HG03565 (cell line): ENCODE results near the gene LLGL2.

Source experiments
- ATAC-seq: cut with Tn5 transposase; IDR thresholded peaks from one replicate; pipeline ENCODE4 v1.9.1; 2021; ENCODE audit warnings: mild to moderate bottlenecking, moderate library complexity; ENCODE audit not compliant: unreplicated experiment

The LLGL2 gene

GRCh38 chr17:75505640-75506039 is 19.9 kb upstream of the LLGL2 start:
- ATAC-seq, result no peak

GRCh38 chr17:75506134-75506533 is 19.4 kb upstream of the LLGL2 start:
- ATAC-seq, result no peak

DNA sequence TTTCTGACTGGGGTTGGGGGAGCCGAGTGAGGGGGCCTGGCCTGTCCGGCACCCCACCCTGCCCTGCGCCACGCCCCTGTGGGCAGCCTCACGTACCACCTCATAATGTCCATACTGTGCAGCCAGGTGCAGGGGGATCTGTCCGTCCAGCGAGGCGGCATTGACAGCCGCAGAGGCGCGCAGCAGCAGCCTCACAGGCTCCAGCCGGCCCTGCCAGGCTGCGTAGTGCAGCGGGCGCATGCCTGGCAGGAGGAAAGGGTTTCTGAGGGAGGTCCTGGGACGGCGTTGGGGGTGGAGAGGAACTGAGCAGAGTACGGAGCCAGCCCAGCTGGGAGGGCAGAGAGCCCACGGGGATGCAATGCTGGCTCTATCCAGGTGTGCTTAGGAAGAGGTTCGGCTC is 18.6 kb upstream of the LLGL2 start:
- ATAC-seq, result no peak

DNA sequence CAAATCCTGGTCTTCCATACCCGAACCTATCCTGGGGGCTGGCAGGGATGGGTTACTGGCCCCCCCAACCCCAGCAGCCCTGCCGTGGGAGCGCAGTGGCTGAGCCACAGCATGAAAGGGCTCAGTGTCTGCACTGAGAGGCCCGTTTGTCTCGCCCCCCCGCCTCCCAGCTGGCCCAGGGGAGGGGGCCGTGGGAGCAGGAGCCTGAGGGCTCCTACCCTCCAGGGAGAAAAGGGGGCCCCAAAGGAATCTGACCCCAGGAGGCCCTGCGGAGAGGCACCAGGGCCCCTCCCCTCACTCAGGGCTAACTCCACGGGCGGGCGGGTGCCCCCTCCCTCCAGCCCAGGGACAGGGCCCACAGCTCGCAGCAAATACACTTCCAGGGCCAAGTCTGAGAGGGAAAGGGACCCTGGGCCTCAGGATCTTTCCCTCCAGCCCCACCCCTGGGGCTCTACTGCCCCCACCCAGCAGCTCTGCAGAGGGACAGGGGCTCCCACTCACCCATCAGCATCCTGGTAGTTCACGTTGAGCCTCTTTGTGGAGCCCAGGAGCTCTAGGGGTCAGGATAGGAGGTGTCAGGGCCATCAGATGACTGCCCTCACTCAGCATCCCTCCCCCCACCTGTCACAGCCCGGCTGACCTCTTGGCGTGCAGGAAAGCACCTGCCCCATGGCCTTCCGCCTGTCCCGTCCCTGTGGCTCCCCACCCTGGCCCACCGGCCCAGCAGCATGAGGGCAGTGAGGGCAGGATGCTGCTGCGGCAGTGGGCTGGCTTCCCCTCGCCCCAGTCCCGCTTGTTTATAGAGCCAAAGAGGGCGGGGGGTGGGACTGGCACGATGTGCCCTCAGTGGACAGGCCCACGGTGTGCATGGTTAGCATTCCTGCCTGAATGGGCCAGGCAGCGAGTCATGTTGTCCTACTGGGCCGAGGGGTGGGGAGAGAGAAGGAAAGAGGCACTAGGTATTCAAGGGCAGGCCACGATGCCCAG is 17.5 kb upstream of the LLGL2 start:
- no peak for ATAC-seq

DNA sequence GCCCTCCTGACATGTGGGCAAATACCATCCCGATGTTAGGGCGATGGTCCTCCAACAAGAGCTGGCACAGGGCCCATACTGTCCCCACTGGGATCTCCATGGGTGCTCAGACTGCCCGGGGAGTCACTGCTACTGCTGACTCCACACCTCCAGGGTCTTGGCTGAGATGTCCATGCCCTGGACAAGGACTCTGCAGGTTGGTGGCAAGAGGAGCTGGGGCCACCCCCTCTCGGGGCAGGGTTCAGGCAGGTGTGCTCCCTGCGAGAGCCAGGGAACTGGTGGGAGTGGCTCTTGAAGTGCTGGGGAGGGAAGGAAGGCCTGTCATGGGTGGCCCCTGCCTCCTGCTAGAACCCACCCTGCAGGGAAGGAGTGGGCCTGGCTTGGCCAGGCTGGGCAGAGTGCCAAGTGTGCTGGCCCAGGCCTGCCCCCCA is 16.6 kb upstream of the LLGL2 start:
- no peak for ATAC-seq

DNA sequence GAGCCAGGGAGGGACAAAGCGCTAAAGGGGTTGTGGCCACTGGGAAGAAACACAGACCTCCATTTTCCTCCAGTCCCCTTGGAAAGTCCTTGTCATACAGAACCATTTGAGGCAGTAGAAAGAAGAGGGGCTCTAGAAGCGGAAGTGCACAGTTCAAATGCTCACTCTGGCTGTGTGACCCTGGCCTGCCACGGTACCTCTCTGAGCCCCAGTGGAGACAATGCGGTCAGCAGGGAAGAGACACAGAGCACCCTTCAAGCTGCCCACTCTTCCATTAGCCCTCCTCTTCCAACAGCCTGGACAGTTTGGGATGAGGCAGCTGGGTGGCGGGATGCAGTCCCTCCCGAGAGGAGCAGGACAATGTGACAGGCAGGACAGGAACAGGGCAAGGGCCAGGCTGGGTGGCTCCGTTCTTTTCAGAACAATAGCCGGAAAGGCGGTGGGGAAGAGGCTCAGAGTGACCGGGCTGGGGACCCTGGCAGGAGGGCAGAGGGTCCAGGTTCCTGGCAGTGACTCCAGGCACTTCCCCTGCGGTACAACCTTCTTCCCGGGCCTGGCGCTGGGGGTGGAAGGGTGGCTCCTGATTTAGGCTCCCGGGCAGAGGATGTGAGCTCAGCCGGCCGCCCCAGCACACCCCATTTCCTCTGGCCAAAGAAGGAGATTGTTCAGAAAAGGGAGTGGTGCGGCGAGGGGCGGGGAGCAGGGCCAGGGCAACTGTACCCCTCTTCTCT is 15.8 kb upstream of the LLGL2 start:
- ATAC-seq, result no peak

GRCh38 chr17:75511270-75511609 is 14.3 kb upstream of the LLGL2 start:
- ATAC-seq, result no peak

GRCh38 chr17:75511610-75512575 is 13.6 kb upstream of the LLGL2 start:
- no peak for ATAC-seq

GRCh38 chr17:75512926-75513640 is 12.4 kb upstream of the LLGL2 start:
- no peak for ATAC-seq

DNA sequence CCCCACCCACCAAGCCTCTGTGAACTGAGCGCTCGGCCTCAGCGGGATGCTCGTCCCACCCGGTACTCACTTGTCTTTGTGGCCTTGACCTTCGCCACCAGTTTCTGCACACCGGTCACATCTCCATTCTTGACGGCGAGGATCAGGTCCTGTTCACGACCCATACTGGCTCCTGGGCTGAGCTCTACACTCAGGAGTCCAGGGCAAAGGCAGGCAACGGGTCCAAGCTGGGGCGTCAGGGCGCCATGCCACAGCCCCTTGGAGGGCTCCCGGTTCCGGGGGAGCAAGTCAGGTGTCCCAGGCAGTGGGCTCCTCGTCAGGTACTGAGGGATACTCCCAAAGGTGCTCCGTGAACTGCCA is 11.9 kb upstream of the LLGL2 start:
- ATAC-seq, result no peak

DNA sequence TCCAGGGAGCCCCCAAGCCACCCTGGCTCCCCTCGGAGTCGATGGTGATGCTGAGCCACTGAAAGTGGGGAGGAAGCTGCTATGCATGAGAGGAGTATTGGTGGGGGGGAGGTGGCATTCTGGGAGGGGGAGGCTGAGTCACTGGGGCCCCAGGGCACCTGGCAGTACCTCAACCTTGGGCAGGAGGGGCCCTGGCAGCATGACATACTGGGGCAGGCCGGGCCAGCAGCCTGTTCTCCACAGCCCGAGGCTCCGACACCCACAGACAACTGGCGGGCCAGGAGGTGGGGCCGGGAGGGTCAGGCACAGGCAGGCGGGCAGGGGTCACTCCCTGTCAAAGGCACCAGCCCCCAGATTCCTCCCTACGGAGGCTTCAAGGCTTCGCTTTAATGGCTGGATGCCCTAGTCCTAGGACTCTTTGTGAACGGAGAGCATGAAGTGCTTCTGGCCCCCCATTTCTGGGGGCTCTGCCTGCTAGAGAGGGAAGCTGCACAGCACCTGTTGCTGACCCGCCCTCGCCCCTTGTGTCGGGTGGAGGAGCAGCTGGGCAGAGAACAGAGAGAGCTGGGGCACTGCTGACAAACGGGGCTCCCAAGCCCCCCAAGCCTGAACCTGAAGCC is 11.1 kb upstream of the LLGL2 start:
- no peak for ATAC-seq

GRCh38 chr17:75514919-75515495 is 10.5 kb upstream of the LLGL2 start:
- no peak for ATAC-seq

DNA sequence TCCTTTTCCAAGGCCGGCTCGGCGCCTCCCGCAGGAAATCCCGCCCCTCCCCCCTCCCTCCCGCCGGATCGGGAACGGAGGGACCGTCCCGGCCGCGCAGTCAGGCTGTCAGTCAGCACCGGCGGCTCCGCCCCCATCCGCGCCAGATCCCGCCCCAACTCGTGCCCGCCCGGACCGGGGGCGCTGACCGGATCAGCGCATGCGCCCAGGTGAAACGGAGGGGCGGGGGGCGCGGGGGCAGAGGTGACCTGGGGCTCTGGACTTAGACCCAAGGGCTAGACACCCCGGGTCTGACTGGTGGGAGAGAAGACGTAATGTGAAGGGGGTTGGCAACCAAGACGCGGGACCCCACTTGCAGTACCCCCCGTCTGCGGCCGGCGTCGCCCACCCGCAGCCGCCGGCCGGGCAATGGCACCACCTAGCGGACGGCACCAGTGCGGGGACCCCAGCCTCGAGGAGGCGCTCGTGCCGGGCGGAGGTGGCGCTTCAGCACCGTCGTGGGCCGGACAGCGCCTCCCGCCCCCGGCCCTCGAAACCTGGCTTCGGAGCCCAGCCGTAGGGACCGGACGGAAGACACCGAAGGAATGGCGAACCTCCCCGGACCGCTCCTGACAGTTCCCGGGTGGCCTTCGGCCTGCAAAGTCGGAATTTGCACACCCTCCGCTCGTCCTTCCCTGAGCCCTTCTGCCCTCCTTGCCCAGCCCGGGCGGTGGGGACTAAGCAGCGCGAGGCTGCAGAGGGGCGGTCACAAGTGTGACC is 9.8 kb upstream of the LLGL2 start, which contains the start of gene CASKIN2:
Gene CASKIN2, minus strand, starts transcription at position 42 of the 759 bp plus-strand sequence. CDS start 1,733 bp downstream, outside the sequence.
- ATAC-seq, result peak; percentile 27

- peak; percentile 41 for ATAC-seq
These were observed 9.3 kb upstream of the LLGL2 start, which contains the start of gene TSEN54 for GRCh38 chr17:75516255-75516618. Gene TSEN54 (plus strand): TSS chr17:75516528. CDS start chr17:75516561, 33 bp downstream.

DNA sequence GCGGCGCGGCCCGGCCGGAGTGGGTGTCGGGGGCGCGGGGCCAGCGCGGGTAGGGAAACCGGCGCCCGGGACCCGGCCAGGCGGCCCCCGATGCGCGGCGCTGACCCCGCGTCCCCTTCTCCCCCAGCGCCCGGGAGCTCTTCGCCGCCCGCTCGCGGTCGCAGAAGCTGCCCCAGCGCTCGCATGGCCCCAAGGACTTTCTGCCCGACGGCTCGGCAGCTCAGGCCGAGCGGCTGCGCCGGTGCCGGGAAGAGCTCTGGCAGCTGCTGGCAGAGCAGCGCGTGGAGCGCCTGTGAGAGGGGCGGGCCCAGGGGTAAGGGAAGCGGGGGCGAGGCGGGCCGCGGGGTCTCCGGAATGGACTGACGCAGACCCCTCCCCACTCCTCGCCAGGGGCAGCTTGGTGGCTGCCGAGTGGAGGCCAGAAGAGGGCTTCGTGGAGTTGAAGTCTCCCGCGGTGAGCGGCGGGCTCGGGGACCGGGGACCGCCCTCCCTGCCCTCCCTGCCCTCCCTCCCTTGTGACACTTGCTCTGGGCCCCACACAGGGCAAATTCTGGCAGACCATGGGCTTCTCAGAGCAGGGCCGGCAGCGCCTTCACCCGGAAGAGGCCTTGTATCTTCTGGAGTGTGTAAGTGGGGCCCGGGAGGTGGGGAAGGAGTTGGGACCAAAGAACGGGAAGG is 8.7 kb upstream of the LLGL2 start:
- ATAC-seq, result peak; percentile 8

DNA sequence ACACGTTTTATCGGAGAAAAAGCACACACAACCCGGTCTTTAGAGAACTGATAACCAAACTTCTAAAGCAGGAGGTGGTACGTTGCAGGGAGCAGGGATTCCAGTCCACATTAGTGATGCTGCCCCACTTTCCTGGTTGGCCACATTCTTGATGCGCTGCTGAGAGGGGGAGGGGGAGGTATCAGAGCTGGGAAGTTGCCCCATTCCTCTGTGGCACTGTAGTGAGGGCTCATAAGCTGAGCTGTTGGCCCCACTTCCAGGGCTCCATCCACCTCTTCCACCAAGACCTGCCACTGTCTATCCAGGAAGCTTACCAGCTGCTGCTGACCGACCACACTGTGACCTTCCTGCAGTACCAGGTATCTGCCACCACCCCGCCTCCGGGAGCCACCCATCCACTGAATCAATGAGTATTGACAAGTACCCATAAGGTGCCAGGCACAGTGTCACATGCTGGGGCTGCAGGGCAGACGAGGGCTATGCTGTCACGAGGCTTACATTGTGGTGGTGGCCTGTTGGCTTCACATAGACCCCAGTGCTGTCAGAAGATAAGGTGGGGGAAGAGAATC is 8.1 kb upstream of the LLGL2 start:
- no peak for ATAC-seq

DNA sequence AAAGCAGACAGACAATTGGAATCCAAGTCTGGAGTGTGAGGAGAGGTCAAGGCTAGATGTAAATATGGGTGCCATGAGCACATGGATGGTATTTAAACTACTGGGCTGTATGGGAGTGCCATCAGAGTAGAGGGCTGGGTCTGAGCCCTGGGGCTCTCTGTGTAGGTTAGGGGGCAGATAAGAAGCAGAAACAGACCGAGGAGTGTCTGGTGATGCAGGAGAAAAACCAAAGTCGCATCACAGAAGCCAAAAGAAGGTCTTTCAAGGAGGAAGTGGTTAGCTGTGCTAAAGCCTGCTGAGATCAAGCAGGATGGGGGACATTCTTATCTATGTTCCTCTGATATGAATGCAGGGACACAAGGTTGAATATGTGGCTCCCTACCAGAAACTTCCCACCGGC is 7.3 kb upstream of the LLGL2 start:
- ATAC-seq, result no peak
